GM12801 (cell line): Measurements from ENCODE around the gene GABRB2.

ENCODE experiments used
- TF ChIP-seq, protein P1 (sequence below): IDR thresholded peaks from one replicate; pipeline ENCODE4 v1.5.1; 2011; ENCODE audit warnings: control low read depth; ENCODE audit not compliant: insufficient read length; ENCODE audit errors: extremely low read depth

The GABRB2 gene

DNA sequence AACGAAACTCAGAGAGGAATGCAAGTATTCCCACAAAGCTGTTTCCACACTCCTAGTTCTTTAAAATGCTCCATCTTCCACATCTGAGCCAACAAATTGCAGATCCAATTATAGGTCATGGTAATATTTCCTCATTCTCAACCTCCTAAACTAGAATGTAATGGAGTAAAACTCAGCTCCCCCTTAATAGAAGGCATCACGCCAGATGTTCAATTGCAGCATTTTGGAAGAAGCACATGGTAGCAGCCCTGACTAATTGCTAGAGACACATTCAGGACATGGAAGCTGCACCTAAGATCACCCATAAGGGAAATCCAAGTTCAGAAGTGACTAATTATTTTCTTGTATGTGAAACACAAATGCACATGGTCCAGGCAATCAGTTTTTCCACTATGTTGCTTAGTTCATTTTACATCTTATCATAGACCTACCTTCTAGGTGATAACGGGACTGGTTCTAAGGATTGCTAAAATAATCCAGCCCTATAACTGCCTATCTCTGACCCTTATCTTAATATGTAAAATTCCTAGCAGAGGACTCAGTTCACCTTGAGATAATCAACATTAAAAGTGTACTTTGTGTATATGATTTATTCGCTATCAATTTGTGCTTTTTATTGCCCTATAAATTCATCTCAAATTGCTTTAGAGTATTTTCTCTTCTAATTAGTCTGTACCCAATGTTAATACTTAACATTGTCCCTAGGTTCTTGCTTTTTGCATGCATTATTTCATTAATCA, 75.1 kb downstream of the GABRB2 start:
- TF ChIP-seq, protein P1, sequence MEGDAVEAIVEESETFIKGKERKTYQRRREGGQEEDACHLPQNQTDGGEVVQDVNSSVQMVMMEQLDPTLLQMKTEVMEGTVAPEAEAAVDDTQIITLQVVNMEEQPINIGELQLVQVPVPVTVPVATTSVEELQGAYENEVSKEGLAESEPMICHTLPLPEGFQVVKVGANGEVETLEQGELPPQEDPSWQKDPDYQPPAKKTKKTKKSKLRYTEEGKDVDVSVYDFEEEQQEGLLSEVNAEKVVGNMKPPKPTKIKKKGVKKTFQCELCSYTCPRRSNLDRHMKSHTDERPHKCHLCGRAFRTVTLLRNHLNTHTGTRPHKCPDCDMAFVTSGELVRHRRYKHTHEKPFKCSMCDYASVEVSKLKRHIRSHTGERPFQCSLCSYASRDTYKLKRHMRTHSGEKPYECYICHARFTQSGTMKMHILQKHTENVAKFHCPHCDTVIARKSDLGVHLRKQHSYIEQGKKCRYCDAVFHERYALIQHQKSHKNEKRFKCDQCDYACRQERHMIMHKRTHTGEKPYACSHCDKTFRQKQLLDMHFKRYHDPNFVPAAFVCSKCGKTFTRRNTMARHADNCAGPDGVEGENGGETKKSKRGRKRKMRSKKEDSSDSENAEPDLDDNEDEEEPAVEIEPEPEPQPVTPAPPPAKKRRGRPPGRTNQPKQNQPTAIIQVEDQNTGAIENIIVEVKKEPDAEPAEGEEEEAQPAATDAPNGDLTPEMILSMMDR, result no peak

DNA sequence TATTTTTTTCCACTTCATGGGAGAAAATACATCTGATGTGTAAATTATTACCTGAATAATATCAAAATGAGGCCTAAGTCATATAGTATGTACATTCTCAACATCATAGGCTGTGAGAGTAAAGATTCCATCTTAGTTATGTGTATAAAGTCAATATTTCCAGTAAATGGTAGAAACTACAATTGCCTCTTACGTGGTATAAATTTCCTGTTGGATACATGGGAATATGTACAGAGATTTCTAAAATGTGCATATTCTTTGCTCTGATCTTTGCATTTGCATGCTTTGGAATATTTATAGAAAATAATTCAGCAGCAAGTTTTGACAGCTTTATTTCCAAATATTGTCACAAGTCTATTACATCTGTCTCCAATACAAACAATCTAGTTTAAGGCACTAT, 78.8 kb downstream of the GABRB2 start:
- TF ChIP-seq, protein P1, result no peak

DNA sequence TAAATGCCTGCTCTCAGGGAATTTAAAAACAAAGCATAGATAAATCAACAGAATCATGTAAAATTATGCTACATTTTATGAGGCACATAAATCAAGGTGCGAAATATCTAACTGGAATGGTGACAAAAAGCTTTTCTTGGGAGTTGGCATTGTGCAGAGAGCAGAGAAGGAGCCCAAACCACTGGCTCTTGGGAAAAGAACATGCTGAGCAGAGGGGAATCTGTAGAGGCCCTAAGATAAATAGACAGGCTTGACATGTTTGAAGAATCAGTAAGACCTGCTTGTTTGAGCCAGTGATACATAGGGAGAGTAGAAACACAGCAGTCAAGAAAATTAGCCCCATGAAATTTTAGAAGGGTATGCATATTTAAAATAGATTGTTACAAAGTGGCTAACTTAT, 85.8 kb downstream of the GABRB2 start:
- TF ChIP-seq, protein P1, result no peak

DNA sequence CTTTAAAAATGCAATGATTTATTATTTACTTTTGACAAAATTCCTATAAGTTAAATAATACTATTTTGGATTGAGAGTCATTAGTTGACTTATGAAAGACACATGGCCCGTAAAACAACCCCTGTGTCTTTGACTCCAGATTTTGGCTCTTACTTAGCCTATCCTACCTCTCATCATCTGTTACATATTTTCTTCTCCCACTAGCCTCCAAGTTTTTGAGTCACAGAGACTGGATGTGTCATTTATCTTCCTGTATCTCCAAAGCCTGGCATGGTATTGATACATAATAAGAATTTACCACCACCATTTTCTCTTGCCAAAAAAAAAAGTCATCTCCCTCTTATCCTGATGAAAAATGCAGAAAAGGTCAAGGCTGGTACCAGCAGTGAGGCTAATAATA, 99.9 kb downstream of the GABRB2 start:
- TF ChIP-seq, protein P1, result no peak

DNA sequence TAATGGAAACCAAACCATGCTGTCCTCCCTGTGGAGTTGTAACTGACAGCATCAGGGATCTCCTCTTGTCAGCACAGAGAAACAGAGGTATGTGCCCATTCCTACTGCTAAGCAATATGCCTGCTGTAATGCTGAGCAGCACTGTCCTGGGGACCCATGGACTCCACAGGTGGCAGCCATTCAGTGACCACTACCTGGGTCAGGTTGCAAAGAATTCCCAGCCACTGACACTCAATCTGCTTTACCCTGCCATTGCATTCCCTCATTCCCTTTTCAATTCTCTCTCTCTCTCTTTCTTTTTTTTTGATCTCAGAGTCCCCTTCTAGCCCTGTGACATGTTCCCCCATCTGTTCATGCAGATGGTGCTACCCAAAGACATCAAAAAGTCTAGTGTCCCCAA, 104.1 kb downstream of the GABRB2 start:
- TF ChIP-seq, protein P1, result no peak

DNA sequence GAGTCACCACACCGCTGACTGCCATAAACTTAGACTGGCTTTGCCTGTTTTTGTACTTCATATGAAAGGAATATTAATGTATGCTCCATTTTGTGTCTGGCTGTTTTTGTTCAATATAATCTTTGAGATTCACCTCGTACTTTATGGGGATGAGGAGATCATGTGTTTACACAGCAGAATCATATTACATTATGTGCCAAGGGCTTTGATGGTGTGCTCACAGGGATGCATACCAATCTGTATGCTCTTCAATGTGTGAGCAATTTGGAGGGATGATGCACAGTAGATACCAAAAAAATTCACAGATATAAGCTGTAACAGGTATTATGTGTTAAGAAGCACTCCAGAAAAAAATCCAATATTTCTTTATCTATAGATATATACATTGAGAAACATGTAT, 113.7 kb downstream of the GABRB2 start:
- TF ChIP-seq, protein P1, result no peak

DNA sequence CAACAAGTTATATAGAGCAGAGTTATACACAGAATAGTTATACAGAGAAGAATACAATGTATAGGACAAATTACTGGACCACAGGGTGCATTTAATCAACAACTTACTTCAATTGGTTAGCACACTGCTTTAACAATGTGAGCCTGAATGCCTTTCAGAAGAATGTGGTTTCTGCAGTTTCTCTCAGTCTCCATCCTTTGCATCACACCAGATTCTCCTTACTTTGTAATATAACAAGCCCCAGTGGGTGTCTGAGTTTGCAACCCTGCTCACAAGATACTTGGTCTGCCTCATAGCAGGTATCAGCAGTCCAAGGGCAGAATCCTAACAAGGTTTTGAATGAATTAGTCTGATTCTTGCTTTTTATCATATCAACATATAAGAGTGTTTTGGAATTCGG, 114.6 kb downstream of the GABRB2 start:
- TF ChIP-seq, protein P1, result no peak

DNA sequence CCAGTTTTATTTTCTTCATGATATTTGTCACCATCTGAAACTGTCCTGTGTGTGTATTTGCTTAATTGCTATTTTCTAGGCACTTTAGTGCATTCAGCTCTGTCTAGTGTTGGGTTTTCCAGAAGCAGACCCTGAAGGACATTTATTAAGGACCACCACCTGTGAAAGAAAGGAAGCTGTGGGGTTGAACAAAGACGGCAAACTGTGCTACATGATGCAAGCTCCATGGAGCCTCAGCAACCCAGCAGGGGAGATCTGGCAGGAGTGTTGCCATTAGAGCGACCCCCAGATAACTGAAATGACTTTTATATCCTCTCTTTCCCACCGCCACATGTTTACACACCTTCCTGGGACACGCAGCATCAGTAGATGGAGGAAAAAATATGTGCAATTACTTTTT, 125.5 kb downstream of the GABRB2 start:
- TF ChIP-seq, protein P1, result no peak
